Ovary (tissue), 3 donors: ENCODE measurements around the gene HBD.

ENCODE experiments used
- EP300 ChIP-seq: sonication (generic); formaldehyde crosslinking; IDR thresholded peaks from one replicate; pipeline ENCODE4 v1.6.1; 2017; ENCODE audit warnings: antibody characterized with exemption
- POLR2A ChIP-seq: fragments of 450-650 bp; IDR thresholded peaks from one replicate; pipeline ENCODE4 v1.6.1; 2017; ENCODE audit warnings: antibody characterized with exemption, mild to moderate bottlenecking, moderate library complexity
- TF ChIP-seq, protein P1 (sequence below), 3 donors: fragments of 450-650 bp in 2 of 3; fragments of 200-600 bp in 1 of 3; IDR thresholded peaks; one replicate each; pipeline versions ENCODE4 v1.5.1 to v1.8.0; 2016 to 2022; ENCODE audit warnings: antibody characterized with exemption in 3 of 3, mild to moderate bottlenecking in 1 of 3
- donor health status: DM: no; HTN: no; CAD: no.

DNA sequence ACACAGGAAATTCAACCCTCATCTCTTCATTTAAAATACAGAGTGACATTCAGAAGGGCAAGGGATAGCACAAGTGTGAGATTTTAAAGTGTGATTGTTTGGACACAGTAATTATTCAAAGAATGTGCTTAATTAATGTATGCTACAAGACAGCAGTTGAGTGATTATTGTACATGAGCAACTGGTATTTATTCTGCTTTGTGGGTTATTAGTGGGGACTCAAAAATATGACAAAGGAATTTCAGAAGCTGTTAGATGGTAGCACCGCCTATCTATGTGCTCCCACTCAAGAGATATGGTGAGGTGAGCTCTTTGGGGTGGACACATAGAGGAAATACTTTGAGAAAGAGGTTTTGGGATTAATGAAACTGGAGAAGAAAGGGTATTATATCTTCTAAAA lies 5.8 kb upstream of the HBD start:
- TF ChIP-seq, protein P1, sequence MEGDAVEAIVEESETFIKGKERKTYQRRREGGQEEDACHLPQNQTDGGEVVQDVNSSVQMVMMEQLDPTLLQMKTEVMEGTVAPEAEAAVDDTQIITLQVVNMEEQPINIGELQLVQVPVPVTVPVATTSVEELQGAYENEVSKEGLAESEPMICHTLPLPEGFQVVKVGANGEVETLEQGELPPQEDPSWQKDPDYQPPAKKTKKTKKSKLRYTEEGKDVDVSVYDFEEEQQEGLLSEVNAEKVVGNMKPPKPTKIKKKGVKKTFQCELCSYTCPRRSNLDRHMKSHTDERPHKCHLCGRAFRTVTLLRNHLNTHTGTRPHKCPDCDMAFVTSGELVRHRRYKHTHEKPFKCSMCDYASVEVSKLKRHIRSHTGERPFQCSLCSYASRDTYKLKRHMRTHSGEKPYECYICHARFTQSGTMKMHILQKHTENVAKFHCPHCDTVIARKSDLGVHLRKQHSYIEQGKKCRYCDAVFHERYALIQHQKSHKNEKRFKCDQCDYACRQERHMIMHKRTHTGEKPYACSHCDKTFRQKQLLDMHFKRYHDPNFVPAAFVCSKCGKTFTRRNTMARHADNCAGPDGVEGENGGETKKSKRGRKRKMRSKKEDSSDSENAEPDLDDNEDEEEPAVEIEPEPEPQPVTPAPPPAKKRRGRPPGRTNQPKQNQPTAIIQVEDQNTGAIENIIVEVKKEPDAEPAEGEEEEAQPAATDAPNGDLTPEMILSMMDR (IDR thresholded peaks at IDR 0.05), result no peak
- TF ChIP-seq POLR2A (no peak), EP300 (no peak)
